Gastroesophageal sphincter (tissue), 3 donors: ENCODE results near the gene FRRS1.

Experiments used
- CTCF ChIP-seq, 4 experiments: fragments of 200-600 bp in 2 of 4; fragments of 450-650 bp in 2 of 4; sonication (generic) in 1 of 4; IDR thresholded peaks; one replicate each; pipeline ENCODE4 v1.5.1; 2017 to 2019; ENCODE audit warnings: antibody characterized with exemption in 4 of 4, mild to moderate bottlenecking in 2 of 4, moderate library complexity in 2 of 4
- POLR2A ChIP-seq, 2 donors: fragments of 450-650 bp; IDR thresholded peaks; one replicate each; pipeline ENCODE4 v1.6.1; 2017; ENCODE audit warnings: antibody characterized with exemption in 2 of 2, mild to moderate bottlenecking in 2 of 2, moderate library complexity in 1 of 2

- TF ChIP-seq CTCF (IDR thresholded peaks at IDR 0.05) (no peak), POLR2A (IDR thresholded peaks at IDR 0.05) (no peak)
Measured at GRCh38 chr1:99801584-99801983, 35.1 kb upstream of the FRRS1 start.
